Stomach (tissue), 4 donors: Measurements from ENCODE around the gene NUP214.

Experiments
- POLR2A ChIP-seq, 4 donors: fragments of 450-650 bp; IDR thresholded peaks; one replicate each; pipeline ENCODE4 v1.6.1; 2016; ENCODE audit warnings: antibody characterized with exemption in 4 of 4, control low read depth in 2 of 4, mild to moderate bottlenecking in 1 of 4, moderate library complexity in 1 of 4
- TF ChIP-seq, protein P1 (sequence below), 7 experiments: fragments of 450-650 bp in 4 of 7; fragments of 200-600 bp in 3 of 7; sonication (generic) in 3 of 7; IDR thresholded peaks; one replicate each; pipeline ENCODE4 v1.5.1; 2016 to 2019; ENCODE audit warnings: antibody characterized with exemption in 7 of 7, control low read depth in 2 of 7, mild to moderate bottlenecking in 1 of 7

DNA sequence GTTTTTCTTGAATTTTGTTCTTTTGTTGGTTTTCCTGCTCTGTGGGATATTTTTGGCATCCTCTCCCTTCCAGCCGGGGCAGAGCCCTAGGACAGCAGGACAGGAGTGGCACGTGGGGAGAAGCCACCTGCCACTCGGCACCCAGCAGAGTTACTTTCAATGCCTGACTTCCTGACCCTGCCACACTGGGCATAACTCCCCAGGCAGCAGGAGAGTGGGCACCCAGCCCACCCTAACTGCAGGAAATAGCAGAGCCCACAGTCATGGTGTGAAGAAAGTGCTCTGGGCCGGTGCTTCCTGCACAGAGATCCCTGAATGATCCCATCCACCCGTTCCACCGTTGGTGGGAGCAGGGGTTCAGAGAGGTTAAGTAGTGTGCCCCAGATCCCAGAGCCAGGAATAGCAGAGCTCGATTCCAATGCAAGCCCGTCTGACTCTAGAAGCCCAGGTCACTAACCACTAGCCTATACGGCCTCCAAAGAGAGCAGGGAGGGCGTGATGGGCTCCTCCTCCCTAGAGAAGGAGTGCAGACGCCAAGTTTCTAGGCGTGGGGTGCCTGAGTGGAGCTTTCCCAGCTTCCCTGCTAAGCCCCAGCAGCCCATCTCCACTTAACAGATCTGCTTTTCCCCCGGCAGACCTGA, 8.1 kb upstream of the NUP214 start:
- TF ChIP-seq, protein P1, sequence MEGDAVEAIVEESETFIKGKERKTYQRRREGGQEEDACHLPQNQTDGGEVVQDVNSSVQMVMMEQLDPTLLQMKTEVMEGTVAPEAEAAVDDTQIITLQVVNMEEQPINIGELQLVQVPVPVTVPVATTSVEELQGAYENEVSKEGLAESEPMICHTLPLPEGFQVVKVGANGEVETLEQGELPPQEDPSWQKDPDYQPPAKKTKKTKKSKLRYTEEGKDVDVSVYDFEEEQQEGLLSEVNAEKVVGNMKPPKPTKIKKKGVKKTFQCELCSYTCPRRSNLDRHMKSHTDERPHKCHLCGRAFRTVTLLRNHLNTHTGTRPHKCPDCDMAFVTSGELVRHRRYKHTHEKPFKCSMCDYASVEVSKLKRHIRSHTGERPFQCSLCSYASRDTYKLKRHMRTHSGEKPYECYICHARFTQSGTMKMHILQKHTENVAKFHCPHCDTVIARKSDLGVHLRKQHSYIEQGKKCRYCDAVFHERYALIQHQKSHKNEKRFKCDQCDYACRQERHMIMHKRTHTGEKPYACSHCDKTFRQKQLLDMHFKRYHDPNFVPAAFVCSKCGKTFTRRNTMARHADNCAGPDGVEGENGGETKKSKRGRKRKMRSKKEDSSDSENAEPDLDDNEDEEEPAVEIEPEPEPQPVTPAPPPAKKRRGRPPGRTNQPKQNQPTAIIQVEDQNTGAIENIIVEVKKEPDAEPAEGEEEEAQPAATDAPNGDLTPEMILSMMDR (IDR thresholded peaks at IDR 0.05) = no peak
- no peak for TF ChIP-seq POLR2A (IDR thresholded peaks at IDR 0.05)
